Cardiac septum (tissue), 1 donor: ENCODE measurements around the gene NAV3. TPM values are rescaled to one million over a fixed set of nuclear protein-coding genes. Genes with fewer than 3 reads are reported as not detected.

Experiments
- DNase-seq: peaks from one replicate; pipeline ENCODE4 v3.0.0-alpha.2; 2020; ENCODE audit warnings: low spot score
- intact Hi-C: fragments of 100-400 bp; cut with DNase I; formaldehyde crosslinking; loops from one replicate; pipeline ENCODE4 v1.14.0; 2022
- total RNA-seq: library from RNA; stranded (reverse); fragmentation: NEBNext Ultra II Directional; extraction: Animal tissue kit (Norgen Biotek cat#: 25700); gene quantifications from one replicate; pipeline ENCODE4 v1.2.1, GENCODE V29; 2021
- donor health status: DM: no; HTN: no; CAD: no.

Gene NAV3
- total RNA-seq, 1 donor from 2014 or later: 2.9 TPM

GRCh38 chr12:78018939-78019338 lies 188.2 kb downstream of the NAV3 start:
- intact Hi-C loops: no loop called here
- DNase-seq: no peak

- DNase-seq: no peak
- intact Hi-C loops: no loop called here
Observed at GRCh38 chr12:78028426-78028825, 197.7 kb downstream of the NAV3 start.

GRCh38 chr12:78034025-78034424 lies 203.3 kb downstream of the NAV3 start:
- DNase-seq: no peak
- intact Hi-C loops: no loop called here

GRCh38 chr12:78035901-78036606 lies 205.4 kb downstream of the NAV3 start:
- no peak for DNase-seq
- intact Hi-C loops: no loop called here

- no peak for DNase-seq
- intact Hi-C loops: no loop called here
Observed at GRCh38 chr12:78036874-78037273, 206.2 kb downstream of the NAV3 start.

GRCh38 chr12:78037707-78038106 lies 207.0 kb downstream of the NAV3 start:
- intact Hi-C loops: no loop called here
- DNase-seq: no peak

GRCh38 chr12:78038541-78038940 lies 207.8 kb downstream of the NAV3 start:
- DNase-seq: no peak
- intact Hi-C loops: no loop called here

- DNase-seq: no peak
- intact Hi-C loops: no loop called here
Observed at GRCh38 chr12:78038986-78039385, 208.3 kb downstream of the NAV3 start.

- intact Hi-C loops: no loop called here
- DNase-seq: no peak
Observed at GRCh38 chr12:78040111-78040510, 209.4 kb downstream of the NAV3 start.

GRCh38 chr12:78050790-78051189 lies 220.1 kb downstream of the NAV3 start:
- intact Hi-C loops: no loop called here
- DNase-seq: no peak

- intact Hi-C loops: no loop called here
- no peak for DNase-seq
Observed at GRCh38 chr12:78055545-78055944, 224.9 kb downstream of the NAV3 start.

- intact Hi-C loops: no loop called here
- no peak for DNase-seq
Observed at GRCh38 chr12:78057075-78057474, 226.4 kb downstream of the NAV3 start.

GRCh38 chr12:78060186-78060585 lies 229.5 kb downstream of the NAV3 start:
- no peak for DNase-seq
- intact Hi-C loops: no loop called here

GRCh38 chr12:78062786-78063185 lies 232.1 kb downstream of the NAV3 start:
- intact Hi-C loops: no loop called here
- no peak for DNase-seq

- intact Hi-C loops: no loop called here
- no peak for DNase-seq
Observed at GRCh38 chr12:78081590-78082314, 251.1 kb downstream of the NAV3 start.

- intact Hi-C loops: no loop called here
- no peak for DNase-seq
Observed at GRCh38 chr12:78085542-78086182, 255.0 kb downstream of the NAV3 start.

- intact Hi-C loops: no loop called here
- no peak for DNase-seq
Observed at GRCh38 chr12:78086553-78087362, 256.1 kb downstream of the NAV3 start.

GRCh38 chr12:78087363-78087675 lies 256.6 kb downstream of the NAV3 start:
- no peak for DNase-seq

GRCh38 chr12:78088391-78088832 lies 257.7 kb downstream of the NAV3 start:
- no peak for DNase-seq
- intact Hi-C loops: no loop called here

More at GRCh38 chr12:78087363-78087675, 256.6 kb downstream of the NAV3 start:
- intact Hi-C loops: no loop called here

GRCh38 chr12:78090266-78090665 lies 259.6 kb downstream of the NAV3 start:
- DNase-seq: no peak
- intact Hi-C loops: no loop called here
